ENCODE results near the gene MAGEA8.
A peak's percentile ranks its signal among the peaks of the same experiment; 100 is the strongest.
"Not testable (repeated sequence)": the region's sequence is repeated elsewhere in the genome, so short reads cannot be mapped to it uniquely, and the experiment has no call there.

Gene MAGEA8

DNA sequence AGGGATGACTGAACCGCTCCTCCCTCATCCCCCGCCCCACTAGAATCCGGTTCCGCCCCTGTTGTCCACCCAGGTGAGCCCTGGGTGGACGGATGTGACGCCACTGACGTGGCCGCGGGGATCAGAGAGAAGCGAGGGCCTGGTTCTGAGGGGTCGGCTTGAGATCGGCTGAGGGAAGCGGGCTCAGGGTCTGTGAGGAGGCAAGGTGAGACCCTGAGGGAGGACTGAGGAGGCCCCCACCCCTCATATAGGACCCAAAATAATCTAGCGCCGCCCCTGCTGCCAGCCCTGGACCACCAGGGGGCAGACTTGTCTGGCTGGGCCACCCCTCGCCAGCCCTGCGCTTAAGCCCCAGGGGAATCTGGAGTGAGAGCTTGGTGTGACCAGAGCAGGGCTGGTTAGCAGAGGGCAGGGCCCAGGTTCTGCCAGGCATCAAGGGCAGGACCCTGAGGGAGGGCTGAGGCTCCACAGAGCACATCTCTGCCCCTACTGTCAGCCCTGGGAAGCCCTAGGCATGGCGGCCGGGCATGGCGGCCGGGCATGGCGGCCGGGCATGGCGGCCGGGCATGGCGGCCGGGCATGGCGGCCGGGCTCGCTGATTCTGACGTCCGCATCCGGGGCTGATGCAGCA lies at the start of gene MAGEA8:
Gene MAGEA8 (plus strand): TSS at position 103 of the 631 bp plus-strand sequence. CDS start 3,090 bp downstream, outside the sequence.
- peak; percentile 22 for DNase-seq

DNA sequence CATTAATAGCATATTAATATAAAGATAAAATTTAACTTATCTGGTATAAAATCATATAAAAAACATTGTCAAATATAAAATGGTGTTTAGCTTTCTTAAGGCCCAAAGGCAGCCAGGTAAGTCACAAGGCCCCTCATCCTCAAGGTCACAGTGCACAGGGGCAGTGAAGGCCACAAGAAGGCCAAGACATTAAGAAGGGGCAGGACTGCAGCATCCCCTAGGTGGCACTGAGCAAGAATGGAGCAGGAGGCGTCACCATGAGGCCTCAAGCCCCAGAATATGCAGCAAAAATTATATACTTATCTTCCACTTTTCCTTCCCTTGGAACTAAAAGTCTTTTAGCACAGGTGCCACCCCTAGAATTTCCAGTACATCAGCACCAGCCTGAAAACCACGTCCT lies 49.5 kb upstream of the MAGEA8 start:
- no peak for DNase-seq

DNA sequence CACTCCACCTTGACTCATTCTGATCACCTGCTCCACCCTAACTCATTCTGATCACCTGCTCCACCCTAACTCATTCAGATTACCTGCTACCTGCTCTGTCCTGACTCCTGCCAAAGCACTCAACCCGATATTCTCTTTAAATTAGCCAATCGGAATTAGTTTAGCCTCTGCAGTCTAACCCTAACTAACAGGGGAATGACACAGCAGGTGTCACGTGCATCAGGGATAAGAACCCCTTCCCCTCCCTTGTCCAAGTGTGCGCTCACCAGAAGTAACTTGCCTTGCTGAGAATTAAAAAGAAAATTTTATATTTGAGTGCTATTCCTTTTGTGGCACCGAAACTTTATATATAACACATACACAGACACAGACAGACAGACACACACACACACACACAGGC lies 44.3 kb upstream of the MAGEA8 start:
- not testable (repeated sequence) for DNase-seq

DNA sequence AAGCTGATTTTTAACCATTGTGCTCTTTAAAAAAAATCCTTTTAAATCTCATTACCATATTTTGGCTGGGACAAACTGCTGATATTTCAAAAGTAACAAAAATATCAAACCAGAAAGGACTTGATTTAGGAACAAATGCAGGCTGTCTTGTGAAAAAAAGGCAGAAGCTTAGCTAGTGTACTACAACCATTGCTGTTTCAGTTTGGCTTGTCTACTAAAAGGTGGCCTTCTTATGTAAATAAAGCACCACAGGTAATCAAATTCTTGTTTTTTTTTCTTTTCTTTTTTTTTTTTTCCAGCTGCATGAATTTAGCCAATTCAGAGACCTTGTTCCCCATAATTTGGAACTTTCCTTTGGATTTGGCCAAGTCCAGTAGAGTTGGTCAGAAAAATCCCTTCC lies 43.8 kb upstream of the MAGEA8 start:
- no peak for DNase-seq

- no peak for DNase-seq
These were observed 43.3 kb upstream of the MAGEA8 start for GRCh38 chrX:149837639-149838038.

DNA sequence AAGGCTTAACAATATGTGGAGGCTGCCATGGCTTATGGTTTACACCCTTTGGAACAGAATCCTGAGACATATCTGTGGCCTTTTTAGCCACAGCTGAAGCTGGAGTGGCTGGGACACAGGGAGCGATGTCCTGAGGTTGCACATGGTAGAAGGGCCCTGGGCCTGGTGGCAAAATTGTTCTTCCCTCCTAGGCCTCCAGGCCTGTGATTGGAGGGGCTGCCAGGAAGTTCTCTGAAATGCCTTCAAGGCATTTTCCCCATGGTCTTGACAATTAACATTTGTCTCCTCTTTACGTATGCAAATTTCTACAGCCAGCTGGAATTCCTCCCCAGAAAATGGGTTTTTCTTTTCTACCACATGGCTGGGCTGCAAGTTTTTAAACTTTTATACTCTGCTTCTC lies 39.1 kb upstream of the MAGEA8 start:
- DNase-seq, result no peak

GRCh38 chrX:149845385-149845784 lies 35.6 kb upstream of the MAGEA8 start:
- no peak for DNase-seq

DNA sequence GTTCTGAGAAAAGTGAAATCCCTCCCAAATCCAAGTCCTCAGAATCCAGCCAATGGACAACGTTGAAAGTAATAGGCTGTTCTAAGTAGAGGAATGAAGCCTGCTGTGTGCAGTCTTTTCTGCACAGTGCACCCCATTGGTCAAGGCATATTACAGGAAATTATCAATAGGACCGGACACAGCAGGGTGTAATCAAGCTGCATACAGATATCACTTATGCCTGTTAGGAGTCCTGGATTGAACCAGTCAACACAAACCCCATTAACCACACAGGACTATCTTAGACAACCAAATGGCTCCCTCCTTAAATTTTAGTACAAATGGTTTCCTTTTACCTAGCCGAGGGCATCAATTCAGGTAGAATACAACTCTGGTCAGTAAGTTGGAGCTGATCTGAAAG lies 34.2 kb upstream of the MAGEA8 start:
- DNase-seq, result no peak

GRCh38 chrX:149848855-149849254 lies 32.1 kb upstream of the MAGEA8 start:
- DNase-seq, result no peak

GRCh38 chrX:149849787-149850186 lies 31.2 kb upstream of the MAGEA8 start:
- no peak for DNase-seq

DNA sequence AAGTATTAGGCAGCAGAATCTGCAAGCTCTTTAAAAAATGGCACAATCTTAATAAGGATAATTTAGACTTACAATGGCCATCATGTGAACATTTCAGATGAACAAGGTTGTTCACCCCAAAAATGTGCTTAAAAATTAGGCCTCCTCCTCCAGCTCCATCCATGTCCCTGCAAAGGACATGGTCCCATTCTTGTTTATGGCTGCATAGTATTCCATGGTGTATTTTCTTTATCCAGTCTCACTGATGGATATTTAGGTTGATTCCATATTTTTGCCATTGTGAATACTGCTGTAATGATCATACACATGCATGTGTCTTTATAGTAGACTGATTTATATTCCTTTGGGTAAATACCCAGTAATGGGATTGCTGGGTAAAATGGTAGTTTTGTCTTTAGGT lies 29.1 kb upstream of the MAGEA8 start:
- DNase-seq, result no peak

GRCh38 chrX:149853925-149854324 lies 27.1 kb upstream of the MAGEA8 start:
- no peak for DNase-seq

DNA sequence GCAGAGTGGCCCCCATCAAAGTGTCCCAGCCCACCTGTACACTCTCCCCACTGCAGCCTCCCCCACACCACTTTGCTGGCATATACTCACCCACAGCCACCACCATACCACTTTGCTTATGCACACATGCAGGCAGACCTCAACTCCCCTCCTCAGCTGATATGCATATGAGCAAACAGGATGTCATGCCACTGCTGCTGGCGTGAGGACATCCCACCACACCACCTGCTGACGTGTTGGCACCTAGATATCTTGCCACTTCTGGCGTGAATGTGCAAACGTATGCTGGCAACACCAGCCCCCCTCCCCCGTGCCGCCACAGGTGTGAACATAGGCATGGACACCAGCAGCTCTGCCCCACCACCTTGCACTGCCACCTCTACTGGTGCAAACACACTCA lies 22.4 kb upstream of the MAGEA8 start:
- DNase-seq, result no peak

DNA sequence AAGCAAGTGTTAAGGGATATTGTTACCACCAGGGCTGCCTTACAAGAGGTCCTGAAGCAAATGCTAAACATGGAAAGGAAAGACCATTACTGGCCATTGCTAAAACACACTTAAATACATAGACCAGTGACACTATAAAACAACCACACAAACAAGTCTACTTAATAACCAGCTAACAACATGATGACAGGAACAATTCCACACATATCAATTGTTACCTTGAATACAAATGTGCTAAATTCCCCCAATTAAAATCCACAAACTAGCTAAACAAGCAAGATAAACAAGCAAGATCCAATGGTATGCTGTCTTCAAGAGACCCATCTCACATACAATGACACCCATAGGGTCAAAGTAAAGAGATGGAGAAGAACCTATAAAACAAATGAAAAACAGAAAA lies 20.5 kb upstream of the MAGEA8 start:
- no peak for DNase-seq

DNA sequence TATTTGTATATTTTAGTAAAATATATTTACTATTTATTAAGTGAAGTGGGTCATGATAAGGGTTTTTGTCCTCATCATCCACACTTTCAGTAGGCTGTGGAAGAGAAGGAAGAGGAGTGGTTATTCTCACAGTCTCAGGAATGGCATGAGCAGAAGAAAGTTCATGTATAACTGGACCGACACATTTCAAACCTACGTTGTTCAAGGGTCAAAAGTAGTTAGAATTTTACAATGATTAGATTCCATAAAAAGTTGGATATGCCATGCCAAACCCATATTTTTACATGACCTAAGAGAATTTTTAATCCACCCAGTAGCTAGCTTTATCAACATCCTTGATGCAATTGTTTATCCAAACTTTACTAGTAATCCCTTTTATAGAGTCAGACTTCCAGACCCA lies 15.6 kb upstream of the MAGEA8 start:
- no peak for DNase-seq

DNA sequence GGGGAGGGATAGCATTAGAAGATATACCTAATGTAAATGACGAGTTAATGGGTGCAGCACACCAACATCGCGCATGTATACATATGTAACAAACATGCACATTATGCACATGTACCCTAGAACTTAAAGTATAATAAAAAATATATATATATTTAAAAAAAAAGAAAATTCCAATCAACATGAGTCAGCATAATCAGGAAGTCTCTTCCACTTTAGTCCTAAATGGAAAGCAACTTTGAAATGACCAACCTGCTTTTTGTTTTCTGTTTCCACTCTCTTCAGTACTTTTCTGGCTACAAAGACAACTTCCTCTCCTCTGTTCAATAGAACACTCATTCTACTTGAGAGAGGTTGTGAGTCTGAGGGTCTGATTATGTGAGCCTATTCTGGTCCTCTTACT lies 13.5 kb upstream of the MAGEA8 start:
- no peak for DNase-seq

GRCh38 chrX:149870840-149871239 lies 10.1 kb upstream of the MAGEA8 start:
- no peak for DNase-seq

DNA sequence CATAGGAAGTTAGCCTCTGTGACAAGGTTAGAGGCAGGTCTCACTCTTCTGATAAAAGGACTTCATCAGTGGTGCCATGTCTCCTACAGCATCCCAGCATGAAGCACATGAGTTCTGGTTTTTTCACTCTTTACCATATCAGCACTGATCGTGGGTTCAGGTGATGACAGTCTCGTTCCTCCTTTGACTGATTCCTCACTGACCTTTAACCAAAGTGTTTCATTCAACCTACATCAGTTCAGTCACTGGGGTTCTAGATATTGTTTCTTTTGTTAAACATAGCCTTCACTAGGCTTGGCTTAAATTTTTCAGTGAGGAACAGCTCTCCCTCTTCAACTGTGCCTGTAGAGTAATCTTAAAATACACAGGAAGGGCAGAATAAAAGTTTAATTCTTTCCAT lies 9.6 kb upstream of the MAGEA8 start:
- no peak for DNase-seq

- no peak for DNase-seq
These were observed 9.0 kb upstream of the MAGEA8 start for GRCh38 chrX:149871940-149872339.

DNA sequence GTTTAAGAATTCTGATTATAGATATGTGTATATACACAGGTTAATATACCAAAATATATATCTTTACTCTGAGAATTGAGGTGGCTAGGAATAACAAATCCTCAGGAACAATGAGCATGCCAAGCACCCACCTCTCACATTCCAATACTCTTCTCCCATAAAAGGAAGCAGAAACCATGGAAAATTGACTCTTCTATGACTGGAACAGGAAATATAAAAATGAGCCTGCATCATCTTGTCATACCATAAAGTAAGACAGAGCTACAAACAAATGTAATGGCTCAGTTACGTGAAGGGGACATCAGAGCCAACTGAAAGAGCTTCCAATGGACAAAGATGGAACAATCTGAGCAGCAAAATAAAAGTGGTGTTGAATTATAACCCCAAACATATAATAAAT lies 3.8 kb upstream of the MAGEA8 start:
- DNase-seq, result no peak

- no peak for DNase-seq
These were observed 3.3 kb upstream of the MAGEA8 start for GRCh38 chrX:149877636-149878035.

DNA sequence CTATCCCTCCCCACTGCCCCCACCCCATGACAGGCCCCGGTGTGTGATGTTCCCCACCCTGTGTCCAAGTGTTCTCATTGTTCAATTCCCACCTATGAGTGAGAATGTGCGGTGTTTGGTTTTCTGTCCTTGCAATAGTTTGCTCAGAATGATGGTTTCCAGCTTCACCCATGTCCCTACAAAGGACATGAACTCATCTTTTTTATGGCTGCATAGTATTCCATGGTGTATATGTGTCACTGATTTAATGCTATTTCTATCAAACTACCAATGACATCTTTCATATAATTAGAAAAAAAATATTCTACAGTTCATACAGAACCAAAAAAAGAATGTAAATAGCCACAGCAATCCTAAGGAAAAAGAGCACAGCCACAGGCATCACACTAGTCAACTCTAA lies 9.8 kb downstream of the MAGEA8 start:
- DNase-seq, result not testable (repeated sequence)

DNA sequence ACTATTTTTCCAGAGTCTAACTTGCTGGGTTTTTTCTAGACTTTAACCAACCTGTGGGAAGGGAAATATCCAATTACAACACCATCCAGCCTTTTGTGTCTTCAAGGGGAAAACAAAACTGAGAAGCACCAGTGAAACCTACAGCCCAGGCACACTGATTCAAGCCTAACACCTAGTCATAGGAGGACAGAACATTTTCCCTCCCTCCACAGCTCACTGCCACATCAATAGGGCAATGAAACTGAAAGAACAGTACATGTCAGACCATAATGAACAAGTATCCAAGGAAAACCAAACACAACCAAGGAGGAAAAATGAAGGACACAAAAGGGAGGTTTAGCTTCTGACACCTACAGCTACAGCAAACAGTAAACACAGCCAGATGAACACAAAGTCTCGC lies 17.6 kb downstream of the MAGEA8 start:
- DNase-seq, result no peak

- DNase-seq, result no peak
These were observed 23.1 kb downstream of the MAGEA8 start for GRCh38 chrX:149903889-149904748.

- no peak for DNase-seq
These were observed 27.3 kb downstream of the MAGEA8 start for GRCh38 chrX:149908308-149908707.

All from SHP77 treated with DMSO at 0.1 percent for 48 hours (cell line).